Sigmoid colon (tissue), 7 donors: ENCODE measurements around the gene CCR1. TPM values are rescaled to one million over a fixed set of nuclear protein-coding genes. Genes with fewer than 3 reads are reported as not detected.

Experiments
- DNase-seq: peaks from one replicate; pipeline ENCODE4 v3.0.0-alpha.2; 2019
- H3K27ac ChIP-seq, 4 donors: fragments of 200-600 bp; sonication (generic); one replicate each; pipeline ENCODE4 v1.5.1; 2016 to 2019; ENCODE audit warnings: mild to moderate bottlenecking in 1 of 4
- H3K27me3 ChIP-seq, 3 donors: fragments of 200-600 bp; sonication (generic); one replicate each; pipeline ENCODE4 v1.5.1; 2019; ENCODE audit warnings: mild to moderate bottlenecking in 1 of 3
- H3K36me3 ChIP-seq, 4 donors: fragments of 200-600 bp; sonication (generic); one replicate each; pipeline ENCODE4 v1.5.1; 2016 to 2019
- H3K4me1 ChIP-seq, 4 donors: fragments of 200-600 bp; sonication (generic); one replicate each; pipeline ENCODE4 v1.5.1; 2017 to 2019
- H3K4me3 ChIP-seq, 4 donors: fragments of 200-600 bp; sonication (generic); one replicate each; pipeline ENCODE4 v1.5.1; 2017 to 2019; ENCODE audit warnings: mild to moderate bottlenecking in 2 of 4, moderate library complexity in 1 of 4
- H3K9me3 ChIP-seq, 4 donors: fragments of 200-600 bp in 3 of 4; sonication (generic) in 3 of 4; one replicate each; pipeline versions ENCODE4 v1.5.1 to v1.6.1; 2013 to 2019
- EP300 ChIP-seq, 4 donors: sonication (generic); formaldehyde crosslinking; IDR thresholded peaks; one replicate each; pipeline ENCODE4 v1.6.1; 2017; ENCODE audit warnings: antibody characterized with exemption in 4 of 4
- POLR2A ChIP-seq, 2 donors: fragments of 450-650 bp; IDR thresholded peaks; one replicate each; pipeline ENCODE4 v1.6.1; 2016; ENCODE audit warnings: antibody characterized with exemption in 2 of 2, mild to moderate bottlenecking in 2 of 2, moderate library complexity in 2 of 2
- POLR2AphosphoS5 ChIP-seq, 4 donors: sonication (generic); formaldehyde crosslinking; IDR thresholded peaks; one replicate each; pipeline ENCODE4 v1.6.1; 2017; ENCODE audit warnings: antibody characterized with exemption in 4 of 4
- WGBS, 2 donors: extraction: QIAGEN DNeasy Blood & Tissue Kit; methylation state at CpG; one replicate each; pipeline ENCODE4 v1.1.7; 2013; 5-methylcytosine and 5-hydroxymethylcytosine counted together
- intact Hi-C: fragments of 100-400 bp; cut with DNase I; formaldehyde crosslinking; loops from one replicate; pipeline ENCODE4 v1.15.1; 2023
- polyA plus RNA-seq, 3 donors: library from polyadenylated mRNA; stranded (reverse); fragments of 200-250 nt; gene quantifications; one replicate each; pipeline ENCODE4 v1.2.3, GENCODE V29; 2013
- total RNA-seq, 4 donors: library from RNA; depleted of rRNA; stranded (reverse); fragments of >200 nt; gene quantifications; one replicate each; pipeline ENCODE4 v1.1.0, GENCODE V29; 2016
- TF ChIP-seq, protein P1 (sequence below), 4 experiments: fragments of 450-650 bp in 3 of 4; fragments of 200-600 bp in 1 of 4; IDR thresholded peaks; one replicate each; pipeline ENCODE4 v1.5.1; 2016 to 2019; ENCODE audit warnings: antibody characterized with exemption in 4 of 4, mild to moderate bottlenecking in 3 of 4, moderate library complexity in 2 of 4
- donor health status: healthy with polysubstance abuse.
- donor health status: Bipolar disorder and iron deficiency.
- donor health status: healthy.

The CCR1 gene
- total and polyA plus RNA-seq, 7 donors, result 2.2 to 16.6 (median 8.2) TPM

DNA sequence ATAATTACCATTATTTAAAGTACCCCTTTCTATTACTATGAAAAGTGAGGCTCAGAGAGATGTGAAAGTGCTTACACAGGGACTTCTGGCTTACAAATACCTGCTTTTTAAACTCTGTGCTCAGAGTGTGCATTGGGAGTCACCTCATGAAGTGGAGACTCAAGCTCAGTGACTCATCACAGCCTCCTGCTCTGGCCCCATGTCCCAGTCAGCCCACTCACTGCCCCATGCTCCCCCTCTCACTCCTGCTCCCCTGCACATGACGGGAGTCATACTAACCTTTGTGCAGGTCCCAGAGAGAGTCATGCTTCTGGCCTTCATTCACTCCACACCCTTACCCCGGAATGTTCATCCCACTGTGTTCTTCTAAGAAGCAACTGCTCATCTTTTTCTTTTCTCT, 20.2 kb downstream of the CCR1 start:
- H3K4me3 ChIP-seq, result no peak overlapping the region
- no peaks in the 10 kb centered on the region for H3K27me3 ChIP-seq
- H3K4me1 ChIP-seq, result no peaks in the 10 kb centered on the region
- no peak overlapping the region for H3K27ac ChIP-seq
- H3K36me3 ChIP-seq, result no peaks in the 10 kb centered on the region
- TF ChIP-seq POLR2AphosphoS5 (IDR thresholded peaks at IDR 0.05) (no peak), POLR2A (IDR thresholded peaks at IDR 0.05) (no peak), EP300 (IDR thresholded peaks at IDR 0.05) (no peak)
- TF ChIP-seq, protein P1, sequence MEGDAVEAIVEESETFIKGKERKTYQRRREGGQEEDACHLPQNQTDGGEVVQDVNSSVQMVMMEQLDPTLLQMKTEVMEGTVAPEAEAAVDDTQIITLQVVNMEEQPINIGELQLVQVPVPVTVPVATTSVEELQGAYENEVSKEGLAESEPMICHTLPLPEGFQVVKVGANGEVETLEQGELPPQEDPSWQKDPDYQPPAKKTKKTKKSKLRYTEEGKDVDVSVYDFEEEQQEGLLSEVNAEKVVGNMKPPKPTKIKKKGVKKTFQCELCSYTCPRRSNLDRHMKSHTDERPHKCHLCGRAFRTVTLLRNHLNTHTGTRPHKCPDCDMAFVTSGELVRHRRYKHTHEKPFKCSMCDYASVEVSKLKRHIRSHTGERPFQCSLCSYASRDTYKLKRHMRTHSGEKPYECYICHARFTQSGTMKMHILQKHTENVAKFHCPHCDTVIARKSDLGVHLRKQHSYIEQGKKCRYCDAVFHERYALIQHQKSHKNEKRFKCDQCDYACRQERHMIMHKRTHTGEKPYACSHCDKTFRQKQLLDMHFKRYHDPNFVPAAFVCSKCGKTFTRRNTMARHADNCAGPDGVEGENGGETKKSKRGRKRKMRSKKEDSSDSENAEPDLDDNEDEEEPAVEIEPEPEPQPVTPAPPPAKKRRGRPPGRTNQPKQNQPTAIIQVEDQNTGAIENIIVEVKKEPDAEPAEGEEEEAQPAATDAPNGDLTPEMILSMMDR (IDR thresholded peaks at IDR 0.05), result no peak
- 94 to 96% methylated on average over 2 of the region's 2 CpGs for WGBS, 2 donors
- H3K9me3 ChIP-seq, result peaks cover 0 to under 1% (median 0%) of the 10 kb centered on the region in 4 donors
- intact Hi-C loops, result no loop called here
- DNase-seq, result no peak

DNA sequence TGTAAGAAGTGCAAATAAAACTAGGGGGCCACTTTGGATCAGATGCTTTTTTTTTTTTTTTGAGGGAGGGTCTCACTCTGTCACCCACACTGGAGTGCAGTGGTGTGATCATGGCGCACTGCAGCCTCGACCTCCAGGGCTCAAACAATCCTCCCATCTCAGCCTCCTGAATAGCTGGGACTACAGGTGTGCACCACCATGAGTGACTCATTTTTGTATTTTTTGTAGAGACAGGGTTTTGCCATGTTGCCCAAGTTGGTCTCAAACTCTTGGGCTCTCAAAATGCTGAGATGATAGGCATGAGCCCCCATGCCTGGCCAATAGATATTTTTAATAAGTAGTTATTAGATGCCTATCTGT, 20.8 kb downstream of the CCR1 start:
- no peak for DNase-seq
- intact Hi-C loops, result no loop called here
- WGBS, 2 donors, result 90% methylated on average over 2 of the region's 2 CpGs
- Histone ChIP-seq H3K27me3 (no peaks in the 10 kb centered on the region), H3K4me3 (no peak overlapping the region), H3K4me1 (no peaks in the 10 kb centered on the region), H3K9me3 (no peaks in the 10 kb centered on the region), H3K27ac (no peak overlapping the region), H3K36me3 (no peaks in the 10 kb centered on the region)
- TF ChIP-seq EP300 (IDR thresholded peaks at IDR 0.05) (no peak), POLR2A (IDR thresholded peaks at IDR 0.05) (no peak), POLR2AphosphoS5 (IDR thresholded peaks at IDR 0.05) (no peak)
- TF ChIP-seq, protein P1 (IDR thresholded peaks at IDR 0.05), result no peak

DNA sequence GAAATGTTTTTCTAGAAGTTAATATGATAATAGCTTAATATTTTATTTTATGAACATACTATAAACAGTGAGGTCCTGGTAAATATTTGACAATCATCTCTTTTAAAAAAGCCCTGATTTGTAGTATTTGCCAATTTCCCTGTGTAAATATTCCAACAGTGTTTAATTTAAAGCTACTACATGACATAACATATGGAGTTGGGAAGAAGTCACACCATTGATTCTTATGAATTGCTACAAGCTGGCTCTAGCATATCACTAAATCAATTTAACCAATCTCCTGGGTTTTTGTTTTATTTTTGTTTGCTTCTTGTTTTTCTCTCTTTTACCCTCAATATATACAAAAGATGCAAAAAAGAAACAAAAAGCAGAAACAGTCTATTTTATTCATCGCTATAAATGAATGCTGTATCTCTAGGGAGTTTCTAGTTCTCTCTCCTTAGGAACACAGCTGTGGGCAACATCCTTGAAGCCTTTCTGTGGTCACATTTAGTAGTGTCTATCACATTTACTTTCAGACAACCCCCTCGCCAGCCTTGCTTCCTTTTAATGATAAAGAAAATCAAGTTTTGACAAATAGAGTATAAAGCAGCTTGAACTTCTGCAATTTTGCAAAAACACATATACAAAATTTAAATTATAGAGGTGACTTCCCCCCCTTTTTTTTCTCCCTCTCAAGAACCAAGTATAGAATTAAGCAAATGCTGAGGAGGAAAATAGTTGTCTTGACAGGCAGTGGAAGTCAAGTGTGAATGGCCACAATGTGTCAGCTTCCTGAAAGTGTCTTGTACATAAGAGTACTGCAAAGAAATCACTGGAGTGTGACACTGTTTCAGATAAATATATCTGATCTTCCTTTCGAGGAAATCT, 21.4 kb downstream of the CCR1 start:
- WGBS, 2 donors, result 48 to 73% methylated on average over 3 of the region's 3 CpGs
- no peaks in the 10 kb centered on the region for H3K27me3 ChIP-seq
- H3K36me3 ChIP-seq, result no peaks in the 10 kb centered on the region
- no peak for TF ChIP-seq POLR2AphosphoS5 (IDR thresholded peaks at IDR 0.05)
- TF ChIP-seq, protein P1 (IDR thresholded peaks at IDR 0.05), result no peak
- no peaks in the 10 kb centered on the region for H3K9me3 ChIP-seq
- intact Hi-C loops, result no loop called here
- H3K4me3 ChIP-seq, result no peak overlapping the region
- H3K27ac ChIP-seq, result no peak overlapping the region
- no peak for DNase-seq
- no peaks in the 10 kb centered on the region for H3K4me1 ChIP-seq

DNA sequence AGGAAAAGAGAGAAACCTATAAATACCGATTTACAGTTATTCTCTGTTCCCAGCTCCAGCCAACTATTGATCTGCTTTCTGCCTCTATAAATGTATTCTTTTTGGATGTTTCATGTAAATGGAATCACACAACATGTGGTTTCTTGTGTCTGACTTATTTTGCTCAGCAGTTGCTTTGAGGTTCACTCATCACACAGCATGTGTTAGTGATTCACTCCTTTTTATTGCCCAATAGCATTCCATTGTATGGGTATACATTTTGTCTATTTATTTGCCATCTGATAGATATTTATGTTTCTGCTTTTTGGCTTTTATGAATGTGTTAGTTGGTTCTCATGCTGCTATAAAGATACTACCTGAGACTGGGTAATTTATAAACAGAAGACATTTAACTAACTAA, 23.6 kb downstream of the CCR1 start:
- H3K4me3 ChIP-seq, result no peak overlapping the region
- 87 to 88% methylated on average over 1 of the region's 1 CpG for WGBS, 2 donors
- intact Hi-C loops, result no loop called here

More for the DNA sequence above, 23.6 kb downstream of the CCR1 start:
- no peaks in the 10 kb centered on the region for H3K4me1 ChIP-seq
- no peaks in the 10 kb centered on the region for H3K9me3 ChIP-seq
- no peaks in the 10 kb centered on the region for H3K36me3 ChIP-seq
- DNase-seq, result no peak
- H3K27ac ChIP-seq, result no peak overlapping the region
- no peak for TF ChIP-seq POLR2A (IDR thresholded peaks at IDR 0.05)
- TF ChIP-seq, protein P1 (IDR thresholded peaks at IDR 0.05), result no peak
- TF ChIP-seq EP300 (IDR thresholded peaks at IDR 0.05), result no peak
- no peak for TF ChIP-seq POLR2AphosphoS5 (IDR thresholded peaks at IDR 0.05)
- no peaks in the 10 kb centered on the region for H3K27me3 ChIP-seq
